WTC11 (cell line): ENCODE measurements around the gene SH3BP4. TPM values are rescaled to one million over a fixed set of nuclear protein-coding genes. Genes with fewer than 3 reads are reported as not detected.

Source experiments
- ATAC-seq: fragments of 200-7000 bp; cut with Tn5 transposase; 2 replicates; pipeline ENCODE4 v1.10.0; 2021; ENCODE audit warnings: mild to moderate bottlenecking, moderate library complexity
- CTCF ChIA-PET: fragments of 300-600 bp; sonication (Branson Sonifier 250); formaldehyde crosslinking; loops from one replicate; lab custom pipeline; 2021; ENCODE audit warnings: antibody characterized with exemption; lab: Charles Lee
- POLR2A ChIA-PET: fragments of 350-600 bp; sonication (Branson Sonifier 250); formaldehyde crosslinking; loops from one replicate; lab custom pipeline; 2021; ENCODE audit warnings: antibody characterized with exemption; lab: Charles Lee
- DNase-seq: peaks from one replicate; pipeline ENCODE4 v3.0.0; 2021; ENCODE audit warnings: low spot score
- H3K27ac Mint-ChIP-seq: 2 replicates; pipeline ENCODE4 v1.8.0; 2021; ENCODE audit warnings: mixed read lengths
- H3K27me3 Mint-ChIP-seq: 2 replicates; pipeline ENCODE4 v1.8.0; 2021; ENCODE audit warnings: low read depth, mild to moderate bottlenecking, moderate library complexity, mixed read lengths
- H3K36me3 Mint-ChIP-seq: 2 replicates; pipeline ENCODE4 v1.8.0; 2021; ENCODE audit warnings: mixed read lengths
- H3K4me1 Mint-ChIP-seq: 2 replicates; pipeline ENCODE4 v1.8.0; 2022; ENCODE audit warnings: mixed read lengths
- H3K4me3 Mint-ChIP-seq: 2 replicates; pipeline ENCODE4 v1.8.0; 2021; ENCODE audit warnings: mild to moderate bottlenecking, moderate library complexity, mixed read lengths
- H3K9me3 Mint-ChIP-seq: 2 replicates; pipeline ENCODE4 v1.8.0; 2021; ENCODE audit warnings: mixed read lengths
- AFF4 ChIP-seq: sonication (generic); formaldehyde crosslinking; IDR thresholded peaks from 2 replicates; pipeline ENCODE4 v1.8.1; 2023; ENCODE audit warnings: mild to moderate bottlenecking, missing genetic modification reagents, borderline replicate concordance
- ATF6 ChIP-seq: sonication (generic); formaldehyde crosslinking; IDR thresholded peaks from 2 replicates; pipeline ENCODE4 v1.8.1; 2023; ENCODE audit warnings: mild to moderate bottlenecking, missing genetic modification reagents
- CTCF ChIP-seq: fragments of 200-600 bp; IDR thresholded peaks from 2 replicates; pipeline ENCODE4 v1.8.0; 2022; ENCODE audit warnings: antibody characterized with exemption
- ELF4 ChIP-seq: sonication (generic); formaldehyde crosslinking; IDR thresholded peaks from 2 replicates; pipeline ENCODE4 v1.8.1; 2022; ENCODE audit warnings: low read depth, mild to moderate bottlenecking, moderate library complexity, missing genetic modification reagents
- ESRRA ChIP-seq: sonication (generic); formaldehyde crosslinking; IDR thresholded peaks from 2 replicates; pipeline ENCODE4 v1.8.1; 2022; ENCODE audit warnings: mild to moderate bottlenecking, missing genetic modification reagents, borderline replicate concordance
- FOXJ3 ChIP-seq: sonication (generic); formaldehyde crosslinking; IDR thresholded peaks from 2 replicates; pipeline ENCODE4 v1.9.0; 2021; ENCODE audit warnings: missing genetic modification reagents, mild to moderate bottlenecking, borderline replicate concordance
- FOXK1 ChIP-seq: sonication (generic); formaldehyde crosslinking; IDR thresholded peaks from 2 replicates; pipeline ENCODE4 v1.8.0; 2022; ENCODE audit warnings: mild to moderate bottlenecking, moderate library complexity, missing genetic modification reagents
- HMGXB4 ChIP-seq: sonication (generic); formaldehyde crosslinking; IDR thresholded peaks from 2 replicates; pipeline ENCODE4 v1.8.1; 2023; ENCODE audit warnings: mild to moderate bottlenecking, moderate library complexity, missing genetic modification reagents
- IRF1 ChIP-seq: sonication (generic); formaldehyde crosslinking; IDR thresholded peaks from 2 replicates; pipeline ENCODE4 v1.8.0; 2023; ENCODE audit warnings: missing genetic modification reagents
- JUN ChIP-seq: sonication (generic); formaldehyde crosslinking; IDR thresholded peaks from 2 replicates; pipeline ENCODE4 v1.8.0; 2023; ENCODE audit warnings: mild to moderate bottlenecking, missing genetic modification reagents
- MAX ChIP-seq: sonication (generic); formaldehyde crosslinking; IDR thresholded peaks from 2 replicates; pipeline ENCODE4 v1.8.0; 2022; ENCODE audit warnings: mild to moderate bottlenecking, missing genetic modification reagents
- MYBL2 ChIP-seq: sonication (generic); formaldehyde crosslinking; IDR thresholded peaks from 2 replicates; pipeline ENCODE4 v1.8.1; 2023; ENCODE audit warnings: mild to moderate bottlenecking, moderate library complexity, missing genetic modification reagents
- NFE2L1 ChIP-seq: sonication (generic); formaldehyde crosslinking; IDR thresholded peaks from 2 replicates; pipeline ENCODE4 v1.8.1; 2023; ENCODE audit warnings: missing genetic modification reagents
- NR1H2 ChIP-seq: sonication (generic); formaldehyde crosslinking; IDR thresholded peaks from 2 replicates; pipeline ENCODE4 v1.9.0; 2021; ENCODE audit warnings: mild to moderate bottlenecking, moderate library complexity, missing genetic modification reagents
- NR3C1 ChIP-seq: sonication (generic); formaldehyde crosslinking; conservative IDR thresholded peaks from 2 replicates; pipeline ENCODE4 v1.8.1; 2023; ENCODE audit warnings: low read depth, mild to moderate bottlenecking, missing genetic modification reagents
- OVOL2 ChIP-seq: fragments of 250-450 bp; sonication (Bioruptor Pico); IDR thresholded peaks from 2 replicates; pipeline ENCODE4 v1.9.0; 2021; ENCODE audit warnings: mild to moderate bottlenecking, borderline replicate concordance
- PRRX2 ChIP-seq: fragments of 250-450 bp; sonication (Bioruptor Pico); IDR thresholded peaks from 2 replicates; pipeline ENCODE4 v1.8.0; 2021; ENCODE audit warnings: mild to moderate bottlenecking
- SMAD3 ChIP-seq: sonication (generic); formaldehyde crosslinking; IDR thresholded peaks from 2 replicates; pipeline ENCODE4 v1.8.0; 2022; ENCODE audit warnings: missing genetic modification reagents, mild to moderate bottlenecking, borderline replicate concordance
- TCF7 ChIP-seq: sonication (generic); formaldehyde crosslinking; IDR thresholded peaks from 2 replicates; pipeline ENCODE4 v1.8.0; 2022; ENCODE audit warnings: mild to moderate bottlenecking, low read depth, missing genetic modification reagents, moderate library complexity
- TP53 ChIP-seq: sonication (generic); formaldehyde crosslinking; IDR thresholded peaks from 2 replicates; pipeline ENCODE4 v1.8.1; 2023; ENCODE audit warnings: mild to moderate bottlenecking, missing genetic modification reagents
- ZNF416 ChIP-seq: fragments of 250-450 bp; sonication (Bioruptor Pico); IDR thresholded peaks from 2 replicates; pipeline ENCODE4 v1.9.0; 2021; ENCODE audit warnings: mild to moderate bottlenecking, inconsistent platforms
- ZNF425 ChIP-seq: fragments of 250-450 bp; sonication (Bioruptor Pico); conservative IDR thresholded peaks from 2 replicates; pipeline ENCODE4 v1.9.0; 2021; ENCODE audit warnings: mild to moderate bottlenecking
- total RNA-seq: library from RNA; stranded (reverse); gene quantifications from 3 replicates; pipeline ENCODE4 v1.2.3, GENCODE V29; 2021

Gene SH3BP4
- total RNA-seq, 1 experiment from 2014 or later, result 44.4 TPM

GRCh38 chr2:234961784-234962183, 10.0 kb downstream of the SH3BP4 start:
- Mint-ChIP-seq H3K4me1 (peaks cover 60% of the 10 kb centered on the region), H3K27ac (no peak overlapping the region), H3K27me3 (no peaks in the 10 kb centered on the region), H3K4me3 (no peak overlapping the region), H3K9me3 (no peaks in the 10 kb centered on the region), H3K36me3 (no peaks in the 10 kb centered on the region; the same call in 1 of the 2 replicates)
- ATAC-seq (no peak), DNase-seq (peak; percentile 5)
- POLR2A ChIA-PET, result no interaction called here
- no peak for TF ChIP-seq OVOL2 (CRISPR knock-in tag)
- no peak for TF ChIP-seq AFF4 (CRISPR knock-in tag)
- no peak for TF ChIP-seq NR1H2 (CRISPR knock-in tag)
- TF ChIP-seq TP53 (CRISPR knock-in tag), result no peak
- TF ChIP-seq MYBL2 (CRISPR knock-in tag), result no peak
- TF ChIP-seq ESRRA (CRISPR knock-in tag), result no peak
- TF ChIP-seq ZNF416 (CRISPR knock-in tag), result no peak
- TF ChIP-seq SMAD3 (CRISPR knock-in tag), result no peak
- no peak for TF ChIP-seq NR3C1
- no peak for TF ChIP-seq TCF7 (CRISPR knock-in tag)
- no peak for TF ChIP-seq JUN (CRISPR knock-in tag)
- TF ChIP-seq CTCF, result no peak
- CTCF ChIA-PET, result no interaction called here

GRCh38 chr2:234963773-234964615, 12.2 kb downstream of the SH3BP4 start:
- ChIA-PET CTCF (interaction anchor here (1.0 kb wide), 2 partner anchors 9 to 143 kb away, joined by 3 read pairs; no protein-coding TSS in a partner anchor), POLR2A (no interaction called here)
- Mint-ChIP-seq H3K36me3 (no peaks in the 10 kb centered on the region; the same call in 1 of the 2 replicates), H3K4me1 (peaks cover 59% of the 10 kb centered on the region), H3K9me3 (no peaks in the 10 kb centered on the region), H3K27ac (peak overlapping the region; percentile 11), H3K27me3 (no peaks in the 10 kb centered on the region), H3K4me3 (no peak overlapping the region)
- ATAC-seq, result no peak
- no peak for DNase-seq
- no peak for TF ChIP-seq ELF4
- TF ChIP-seq FOXK1 (CRISPR knock-in tag), result no peak
- no peak for TF ChIP-seq HMGXB4
- TF ChIP-seq MAX (CRISPR knock-in tag), result no peak
- no peak for TF ChIP-seq TCF7 (CRISPR knock-in tag)
- no peak for TF ChIP-seq ZNF416 (CRISPR knock-in tag)
- TF ChIP-seq IRF1 (CRISPR knock-in tag), result no peak
- no peak for TF ChIP-seq ATF6 (CRISPR knock-in tag)
- no peak for TF ChIP-seq FOXJ3 (CRISPR knock-in tag)
- no peak for TF ChIP-seq ZNF425 (CRISPR knock-in tag)
- no peak for TF ChIP-seq JUN (CRISPR knock-in tag)
- TF ChIP-seq PRRX2, result no peak
- TF ChIP-seq NFE2L1 (CRISPR knock-in tag), result no peak
